ENCODE results near the gene ATXN10. TPM values are rescaled to one million over a fixed set of nuclear protein-coding genes. Genes with fewer than 3 reads are reported as not detected.

ATXN10 gene
- total RNA-seq, 1 experiment from 2014 or later: 135 TPM

DNA sequence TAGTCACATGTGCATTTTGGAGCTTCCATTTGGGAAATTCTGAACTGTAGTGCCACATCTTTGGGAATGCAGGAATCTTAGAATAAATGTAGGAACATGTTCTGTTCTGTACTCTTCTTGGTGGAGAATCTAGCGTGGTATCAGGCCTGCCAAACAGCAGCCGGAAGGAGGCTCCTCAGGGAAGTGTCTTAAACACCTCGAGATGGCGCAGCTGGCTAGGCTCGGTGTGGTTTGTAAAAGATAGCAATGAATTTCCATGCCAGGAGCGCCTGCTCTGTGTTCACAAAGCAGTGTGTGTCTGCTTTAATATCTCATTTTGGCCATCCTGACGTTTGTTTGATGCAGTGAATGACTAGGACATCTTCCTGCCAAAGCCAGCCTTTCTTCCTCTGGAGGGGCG is 145.1 kb downstream of the ATXN10 start:
- ATAC-seq (no peak), DNase-seq (ENCODE audit: low read depth, low spot score) (no peak)
- no peaks in the 10 kb centered on the region for H4K20me1 ChIP-seq (ENCODE audit: insufficient read depth)
- ChIA-PET RAD21 (ENCODE audit: low non-redundant PET in 1 of 2, low total read pairs in 2 of 2, uncharacterized antibody in 2 of 2, unreplicated experiment in 2 of 2) (no interaction called here), POLR2A (no interaction called here), CTCF (no interaction called here)
- no peaks in the 10 kb centered on the region for H3K27me3 ChIP-seq (ENCODE audit: insufficient read depth, low read length)
- BruUV-seq (replicated peaks): no TSS peak
- no peaks in the 10 kb centered on the region for H3K9me2 ChIP-seq (ENCODE audit: insufficient read depth)
- H3K9ac ChIP-seq (ENCODE audit: low read length): no peak overlapping the region
- H3K4me2 ChIP-seq (ENCODE audit: low read length): no peak overlapping the region
- intact Hi-C loops (cut with micrococcal nuclease): no loop called here
- TF ChIP-seq CTCF (IDR thresholded peaks at IDR 0.05 in 2 of 3, conservative IDR thresholded peaks at IDR 0.05 in 1 of 3; ENCODE audit: borderline replicate concordance in 1 of 3, insufficient read depth in 1 of 3, low read depth in 2 of 3, low read length in 2 of 3): no peak
- no peak for TF ChIP-seq ZFX (IDR thresholded peaks at IDR 0.05)
- no peak for TF ChIP-seq ZNF274 (IDR thresholded peaks at IDR 0.05; ENCODE audit: low read depth, low read length)
- TF ChIP-seq, protein P1, sequence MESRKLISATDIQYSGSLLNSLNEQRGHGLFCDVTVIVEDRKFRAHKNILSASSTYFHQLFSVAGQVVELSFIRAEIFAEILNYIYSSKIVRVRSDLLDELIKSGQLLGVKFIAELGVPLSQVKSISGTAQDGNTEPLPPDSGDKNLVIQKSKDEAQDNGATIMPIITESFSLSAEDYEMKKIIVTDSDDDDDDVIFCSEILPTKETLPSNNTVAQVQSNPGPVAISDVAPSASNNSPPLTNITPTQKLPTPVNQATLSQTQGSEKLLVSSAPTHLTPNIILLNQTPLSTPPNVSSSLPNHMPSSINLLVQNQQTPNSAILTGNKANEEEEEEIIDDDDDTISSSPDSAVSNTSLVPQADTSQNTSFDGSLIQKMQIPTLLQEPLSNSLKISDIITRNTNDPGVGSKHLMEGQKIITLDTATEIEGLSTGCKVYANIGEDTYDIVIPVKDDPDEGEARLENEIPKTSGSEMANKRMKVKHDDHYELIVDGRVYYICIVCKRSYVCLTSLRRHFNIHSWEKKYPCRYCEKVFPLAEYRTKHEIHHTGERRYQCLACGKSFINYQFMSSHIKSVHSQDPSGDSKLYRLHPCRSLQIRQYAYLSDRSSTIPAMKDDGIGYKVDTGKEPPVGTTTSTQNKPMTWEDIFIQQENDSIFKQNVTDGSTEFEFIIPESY (IDR thresholded peaks at IDR 0.05; ENCODE audit: extremely low read depth, insufficient replicate concordance, low read length): no peak
- TF ChIP-seq EGR1 (IDR thresholded peaks at IDR 0.05; ENCODE audit: low read depth): no peak
- TF ChIP-seq YY1 (IDR thresholded peaks at IDR 0.05; ENCODE audit: extremely low read depth, insufficient replicate concordance, low read depth, low read length): no peak
- TF ChIP-seq POLR2AphosphoS5 (IDR thresholded peaks at IDR 0.05; ENCODE audit: low read depth, low read length): no peak
- TF ChIP-seq JUND (IDR thresholded peaks at IDR 0.05): no peak
- no peak for TF ChIP-seq SIN3A (IDR thresholded peaks at IDR 0.05; ENCODE audit: low read depth)
- no peak for TF ChIP-seq CEBPB (IDR thresholded peaks at IDR 0.05; ENCODE audit: low read depth)
- no peak for TF ChIP-seq REST (IDR thresholded peaks at IDR 0.05; ENCODE audit: low read depth)
- TF ChIP-seq EZH2 (IDR thresholded peaks at IDR 0.05): no peak
- TF ChIP-seq RAD21 (IDR thresholded peaks at IDR 0.05; ENCODE audit: low read depth): no peak
- TF ChIP-seq TCF7L2 (IDR thresholded peaks at IDR 0.05; ENCODE audit: borderline replicate concordance, extremely low read depth, insufficient read depth, insufficient read length): no peak
- no peak for TF ChIP-seq ATF3 (IDR thresholded peaks at IDR 0.05)
- TF ChIP-seq POLR2A (IDR thresholded peaks at IDR 0.05; ENCODE audit: borderline replicate concordance, extremely low read depth, insufficient read depth, insufficient read length): no peak
- TF ChIP-seq ELF1 (IDR thresholded peaks at IDR 0.05; ENCODE audit: borderline replicate concordance, low read depth): no peak
- no peak for TF ChIP-seq EZH2phosphoT487 (IDR thresholded peaks at IDR 0.05; ENCODE audit: borderline replicate concordance)
- no peak for TF ChIP-seq SP1 (IDR thresholded peaks at IDR 0.05; ENCODE audit: low read depth)
- TF ChIP-seq, protein P2, sequence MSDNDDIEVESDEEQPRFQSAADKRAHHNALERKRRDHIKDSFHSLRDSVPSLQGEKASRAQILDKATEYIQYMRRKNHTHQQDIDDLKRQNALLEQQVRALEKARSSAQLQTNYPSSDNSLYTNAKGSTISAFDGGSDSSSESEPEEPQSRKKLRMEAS (IDR thresholded peaks at IDR 0.05): no peak
- no peak overlapping the region for H3K27ac ChIP-seq (ENCODE audit: low read depth, low read length)
- H3K36me3 ChIP-seq (ENCODE audit: control insufficient read depth in 1 of 2, insufficient read depth in 2 of 2, low read length in 2 of 2): no peaks in the 10 kb centered on the region
- H3K4me1 ChIP-seq (ENCODE audit: control insufficient read depth in 1 of 2, insufficient read depth in 2 of 2, low read length in 2 of 2): no peaks in the 10 kb centered on the region
- H2AFZ ChIP-seq (ENCODE audit: low read depth, low read length, poor library complexity, severe bottlenecking): no peak overlapping the region
- no peak overlapping the region for H3K4me3 ChIP-seq (replicated peaks in 1 of 2; ENCODE audit: low read depth in 1 of 2, low read length in 2 of 2)
- no peaks in the 10 kb centered on the region for H3K79me2 ChIP-seq (ENCODE audit: insufficient read depth, low read length)
- H3K9me3 ChIP-seq (ENCODE audit: control insufficient read depth in 1 of 2, insufficient read depth in 1 of 2, low read depth in 1 of 2, low read length in 2 of 2): no peaks in the 10 kb centered on the region
